Hematopoietic multipotent progenitor cell treated with erythropoietin and hydrocortisone succinate and interleukin-3 and kit ligand, for 17 days (in vitro differentiated cells): Measurements from ENCODE around the gene TSR1.

Source experiments
- DNase-seq: peaks from one replicate; pipeline ENCODE4 v3.0.0-alpha.2; 2015; ENCODE audit warnings: low spot score

The TSR1 gene

GRCh38 chr17:2369039-2369438 is 32.8 kb upstream of the TSR1 start:
- no peak for DNase-seq

GRCh38 chr17:2368359-2368758 is 32.1 kb upstream of the TSR1 start:
- no peak for DNase-seq

GRCh38 chr17:2366747-2367494 is 30.7 kb upstream of the TSR1 start:
- no peak for DNase-seq

GRCh38 chr17:2365132-2365531 is 28.9 kb upstream of the TSR1 start:
- no peak for DNase-seq

GRCh38 chr17:2364763-2365116 is 28.5 kb upstream of the TSR1 start:
- DNase-seq: no peak

- DNase-seq: no peak
Observed at GRCh38 chr17:2363851-2364762, 27.9 kb upstream of the TSR1 start.

GRCh38 chr17:2363318-2363717 is 27.1 kb upstream of the TSR1 start:
- DNase-seq: no peak

- no peak for DNase-seq
Observed at GRCh38 chr17:2362881-2363280, 26.6 kb upstream of the TSR1 start.

GRCh38 chr17:2362416-2362815 is 26.2 kb upstream of the TSR1 start:
- no peak for DNase-seq

GRCh38 chr17:2362016-2362415 is 25.8 kb upstream of the TSR1 start:
- DNase-seq: no peak

- DNase-seq: no peak
Observed at GRCh38 chr17:2361010-2361760, 24.9 kb upstream of the TSR1 start.

GRCh38 chr17:2357931-2358434 is 21.7 kb upstream of the TSR1 start:
- no peak for DNase-seq

GRCh38 chr17:2357237-2357636 is 21.0 kb upstream of the TSR1 start:
- no peak for DNase-seq

GRCh38 chr17:2354311-2354710 is 18.1 kb upstream of the TSR1 start:
- DNase-seq: no peak

GRCh38 chr17:2351269-2351668 is 15.0 kb upstream of the TSR1 start:
- no peak for DNase-seq

GRCh38 chr17:2347805-2348685 is 11.8 kb upstream of the TSR1 start:
- no peak for DNase-seq

GRCh38 chr17:2346475-2346874 is 10.2 kb upstream of the TSR1 start:
- no peak for DNase-seq

- no peak for DNase-seq
Observed at GRCh38 chr17:2344528-2344927, 8.3 kb upstream of the TSR1 start.

GRCh38 chr17:2343421-2343820 is 7.2 kb upstream of the TSR1 start:
- DNase-seq: no peak

- no peak for DNase-seq
Observed at GRCh38 chr17:2338315-2338657, 2.0 kb upstream of the TSR1 start.

- no peak for DNase-seq
Observed at GRCh38 chr17:2337544-2338314, 1.5 kb upstream of the TSR1 start.
